GM12878 (cell line): Measurements from ENCODE around the gene BNC2.

Experiments
- CTCF ChIP-seq, 3 experiments: IDR thresholded peaks in 2 of 3; conservative IDR thresholded peaks in 1 of 3; 2 replicates each; pipeline ENCODE4 v1.5.1; 2011; ENCODE audit warnings: low read depth in 3 of 3, low read length in 3 of 3, mild to moderate bottlenecking in 3 of 3, control low read depth in 2 of 3, moderate library complexity in 2 of 3, inconsistent platforms in 1 of 3, mixed read lengths in 1 of 3; ENCODE audit not compliant: control insufficient read depth in 2 of 3, insufficient read depth in 1 of 3; ENCODE audit errors: extremely low read depth in 1 of 3
- FOXM1 ChIP-seq: IDR thresholded peaks from 2 replicates; pipeline ENCODE4 v1.6.1; 2012; ENCODE audit warnings: low read depth, mild to moderate bottlenecking, inconsistent platforms, low read length, moderate library complexity
- HDAC2 ChIP-seq: fragments of 200-600 bp; sonication (generic); IDR thresholded peaks from 2 replicates; pipeline ENCODE4 v1.6.1; 2017
- POLR2A ChIP-seq: IDR thresholded peaks from 2 replicates; pipeline ENCODE4 v1.6.1; 2011; ENCODE audit warnings: low read depth, mild to moderate bottlenecking, low read length
- POLR2AphosphoS5 ChIP-seq: IDR thresholded peaks from 2 replicates; pipeline ENCODE4 v1.6.1; 2011; ENCODE audit warnings: mild to moderate bottlenecking, low read length, inconsistent platforms
- SIN3A ChIP-seq: IDR thresholded peaks from 2 replicates; pipeline ENCODE4 v1.6.1; 2012; ENCODE audit warnings: low read depth, low read length, improper control_type of control experiment
- SMC3 ChIP-seq: IDR thresholded peaks from 2 replicates; pipeline ENCODE4 v1.6.1; 2011; ENCODE audit warnings: low read length, improper control_type of control experiment, borderline replicate concordance
- TF ChIP-seq, protein P1 (sequence below): IDR thresholded peaks from 2 replicates; pipeline ENCODE4 v1.6.1; 2012; ENCODE audit warnings: mild to moderate bottlenecking, low read depth, low read length

DNA sequence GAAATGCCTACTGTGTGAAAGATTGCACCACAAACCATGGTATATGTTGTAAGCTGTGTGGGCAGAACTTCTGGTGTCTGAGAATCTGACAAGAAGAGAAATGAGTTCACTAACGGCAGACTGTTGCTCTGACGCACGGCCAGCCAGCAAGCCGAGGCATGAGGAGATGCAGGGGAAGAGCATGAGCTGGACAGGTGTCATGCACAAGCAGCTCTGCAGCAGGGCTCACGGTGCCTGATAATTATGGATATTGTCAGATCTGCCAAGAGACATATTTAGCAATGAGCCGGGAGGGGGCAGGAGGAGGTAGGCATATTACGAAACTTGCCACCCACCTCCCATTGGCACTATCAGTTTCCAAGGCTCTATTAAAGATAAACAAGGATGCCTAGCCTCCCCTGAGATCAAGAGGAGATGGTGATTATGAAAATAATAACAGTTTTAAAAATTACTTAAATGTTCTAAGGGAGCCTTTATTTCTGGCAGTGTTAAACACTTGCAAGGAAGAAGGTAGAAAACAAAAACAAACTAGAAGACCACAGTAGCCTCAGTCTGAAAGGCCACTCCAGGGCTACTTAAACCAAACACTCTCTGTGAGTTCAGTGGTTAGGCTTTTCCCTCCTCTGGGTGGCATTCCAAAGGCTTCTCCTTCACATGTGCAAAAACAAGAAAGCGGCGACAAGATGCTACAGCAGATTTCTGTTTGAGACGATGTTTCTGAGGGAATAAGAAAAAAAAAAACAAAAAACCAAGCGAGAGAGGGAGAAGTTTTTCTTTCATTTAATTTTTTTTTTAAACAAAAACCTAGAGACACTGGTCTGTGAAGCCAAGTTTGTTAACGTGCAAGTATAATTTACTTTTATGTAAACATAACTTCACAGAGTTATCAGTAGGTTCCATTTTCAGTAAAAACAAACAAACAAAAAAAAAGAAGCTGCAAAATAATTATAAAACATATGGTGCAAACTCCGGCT lies 339.5 kb downstream of the BNC2 start:
- TF ChIP-seq HDAC2 (no peak), CTCF (IDR thresholded peaks at IDR 0.05 in 2 of 3, conservative IDR thresholded peaks at IDR 0.05 in 1 of 3; ENCODE audit: control insufficient read depth in 2 of 3, extremely low read depth in 1 of 3, insufficient read depth in 1 of 3, low read depth in 3 of 3, low read length in 3 of 3) (no peak), POLR2AphosphoS5 (no peak), FOXM1 (no peak), SMC3 (no peak), POLR2A (no peak), SIN3A (no peak)
- TF ChIP-seq, protein P1, sequence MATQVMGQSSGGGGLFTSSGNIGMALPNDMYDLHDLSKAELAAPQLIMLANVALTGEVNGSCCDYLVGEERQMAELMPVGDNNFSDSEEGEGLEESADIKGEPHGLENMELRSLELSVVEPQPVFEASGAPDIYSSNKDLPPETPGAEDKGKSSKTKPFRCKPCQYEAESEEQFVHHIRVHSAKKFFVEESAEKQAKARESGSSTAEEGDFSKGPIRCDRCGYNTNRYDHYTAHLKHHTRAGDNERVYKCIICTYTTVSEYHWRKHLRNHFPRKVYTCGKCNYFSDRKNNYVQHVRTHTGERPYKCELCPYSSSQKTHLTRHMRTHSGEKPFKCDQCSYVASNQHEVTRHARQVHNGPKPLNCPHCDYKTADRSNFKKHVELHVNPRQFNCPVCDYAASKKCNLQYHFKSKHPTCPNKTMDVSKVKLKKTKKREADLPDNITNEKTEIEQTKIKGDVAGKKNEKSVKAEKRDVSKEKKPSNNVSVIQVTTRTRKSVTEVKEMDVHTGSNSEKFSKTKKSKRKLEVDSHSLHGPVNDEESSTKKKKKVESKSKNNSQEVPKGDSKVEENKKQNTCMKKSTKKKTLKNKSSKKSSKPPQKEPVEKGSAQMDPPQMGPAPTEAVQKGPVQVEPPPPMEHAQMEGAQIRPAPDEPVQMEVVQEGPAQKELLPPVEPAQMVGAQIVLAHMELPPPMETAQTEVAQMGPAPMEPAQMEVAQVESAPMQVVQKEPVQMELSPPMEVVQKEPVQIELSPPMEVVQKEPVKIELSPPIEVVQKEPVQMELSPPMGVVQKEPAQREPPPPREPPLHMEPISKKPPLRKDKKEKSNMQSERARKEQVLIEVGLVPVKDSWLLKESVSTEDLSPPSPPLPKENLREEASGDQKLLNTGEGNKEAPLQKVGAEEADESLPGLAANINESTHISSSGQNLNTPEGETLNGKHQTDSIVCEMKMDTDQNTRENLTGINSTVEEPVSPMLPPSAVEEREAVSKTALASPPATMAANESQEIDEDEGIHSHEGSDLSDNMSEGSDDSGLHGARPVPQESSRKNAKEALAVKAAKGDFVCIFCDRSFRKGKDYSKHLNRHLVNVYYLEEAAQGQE, result no peak
